Measurements from ENCODE around the gene NHLRC4. TPM values are rescaled to one million over a fixed set of nuclear protein-coding genes. Genes with fewer than 3 reads are reported as not detected.

Gene NHLRC4
- total and polyA plus RNA-seq, 2 of the 13 experiments (the other 11 are each of a cell fraction or from before 2014, with no cell fraction given), result 0.40 to 0.59 TPM

GRCh38 chr16:533391-534123 lies 33.2 kb upstream of the NHLRC4 start (continued):
- TF ChIP-seq HNF1A (IDR thresholded peaks at IDR 0.05; ENCODE audit: low read depth) (no peak), HNF1A (CRISPR knock-in tag; IDR thresholded peaks at IDR 0.05; ENCODE audit: borderline replicate concordance) (peak; percentile 13; the same call in 1 of the 2 replicates), REL (CRISPR knock-in tag; conservative IDR thresholded peaks at IDR 0.05) (no peak), ZNF713 (CRISPR knock-in tag; IDR thresholded peaks at IDR 0.05) (0 out of 2 replicates have a peak, but pooled peaks have one; percentile 58), FOSL1 (CRISPR knock-in tag; IDR thresholded peaks at IDR 0.05; ENCODE audit: borderline replicate concordance) (no peak), CREM (IDR thresholded peaks at IDR 0.05) (no peak), CREM (CRISPR knock-in tag; IDR thresholded peaks at IDR 0.05) (no peak), SAP130 (CRISPR knock-in tag; IDR thresholded peaks at IDR 0.05; ENCODE audit: low read depth) (peak; percentile 67), KMT2B (CRISPR knock-in tag; IDR thresholded peaks at IDR 0.05) (no peak), E2F2 (CRISPR knock-in tag; IDR thresholded peaks at IDR 0.05; ENCODE audit: borderline replicate concordance) (0 out of 2 replicates have a peak, but pooled peaks have one; percentile 43), FIP1L1 (IDR thresholded peaks at IDR 0.05; ENCODE audit: borderline replicate concordance, insufficient read depth, low read depth, low read length) (no peak), PCBP1 (IDR thresholded peaks at IDR 0.05; ENCODE audit: borderline replicate concordance, low read depth, low read length) (no peak), NFKBIZ (CRISPR knock-in tag; IDR thresholded peaks at IDR 0.05) (no peak), ZNF10 (CRISPR knock-in tag; IDR thresholded peaks at IDR 0.05; ENCODE audit: borderline replicate concordance, low read depth) (no peak), NCOA2 (CRISPR knock-in tag; IDR thresholded peaks at IDR 0.05) (no peak), ZNF616 (CRISPR knock-in tag; IDR thresholded peaks at IDR 0.05; ENCODE audit: low read depth) (no peak), ZNF549 (CRISPR knock-in tag; IDR thresholded peaks at IDR 0.05) (no peak), ZUFSP (CRISPR knock-in tag; IDR thresholded peaks at IDR 0.05; ENCODE audit: borderline replicate concordance) (no peak), HES4 (CRISPR knock-in tag; IDR thresholded peaks at IDR 0.05; ENCODE audit: borderline replicate concordance) (no peak), RFXANK (CRISPR knock-in tag; IDR thresholded peaks at IDR 0.05) (no peak), ZNF451 (CRISPR knock-in tag; IDR thresholded peaks at IDR 0.05) (no peak), SP2 (CRISPR knock-in tag; IDR thresholded peaks at IDR 0.05) (no peak), ZIK1 (CRISPR knock-in tag; IDR thresholded peaks at IDR 0.05; ENCODE audit: borderline replicate concordance, low read depth) (no peak), ZMAT3 (CRISPR knock-in tag; conservative IDR thresholded peaks at IDR 0.05) (no peak), ZNF777 (CRISPR knock-in tag; IDR thresholded peaks at IDR 0.05) (0 out of 2 replicates have a peak, but pooled peaks have one; percentile 58), PLRG1 (conservative IDR thresholded peaks at IDR 0.05) (no peak)
